Activated CD8-positive, alpha-beta memory T cell treated with anti-CD3 and anti-CD28 coated beads for 36 hours (primary cell): Measurements from ENCODE around the gene RNF223. TPM values are rescaled to one million over a fixed set of nuclear protein-coding genes. Genes with fewer than 3 reads are reported as not detected.

Experiments used
- CTCF ChIA-PET: fragments of 350-600 bp; sonication (Branson Sonifier 250); formaldehyde crosslinking; loops from one replicate; lab custom pipeline; 2021; ENCODE audit warnings: antibody characterized with exemption; lab: Charles Lee
- POLR2A ChIA-PET: fragments of 350-600 bp; sonication (Branson Sonifier 250); formaldehyde crosslinking; loops from one replicate; lab custom pipeline; 2021; ENCODE audit warnings: antibody characterized with exemption; lab: Charles Lee
- total RNA-seq, 2 experiments: library from RNA; stranded (reverse); gene quantifications; one replicate each; pipeline ENCODE4 v1.2.3, GENCODE V29; 2021

Gene RNF223
- total RNA-seq, result not detected

DNA sequence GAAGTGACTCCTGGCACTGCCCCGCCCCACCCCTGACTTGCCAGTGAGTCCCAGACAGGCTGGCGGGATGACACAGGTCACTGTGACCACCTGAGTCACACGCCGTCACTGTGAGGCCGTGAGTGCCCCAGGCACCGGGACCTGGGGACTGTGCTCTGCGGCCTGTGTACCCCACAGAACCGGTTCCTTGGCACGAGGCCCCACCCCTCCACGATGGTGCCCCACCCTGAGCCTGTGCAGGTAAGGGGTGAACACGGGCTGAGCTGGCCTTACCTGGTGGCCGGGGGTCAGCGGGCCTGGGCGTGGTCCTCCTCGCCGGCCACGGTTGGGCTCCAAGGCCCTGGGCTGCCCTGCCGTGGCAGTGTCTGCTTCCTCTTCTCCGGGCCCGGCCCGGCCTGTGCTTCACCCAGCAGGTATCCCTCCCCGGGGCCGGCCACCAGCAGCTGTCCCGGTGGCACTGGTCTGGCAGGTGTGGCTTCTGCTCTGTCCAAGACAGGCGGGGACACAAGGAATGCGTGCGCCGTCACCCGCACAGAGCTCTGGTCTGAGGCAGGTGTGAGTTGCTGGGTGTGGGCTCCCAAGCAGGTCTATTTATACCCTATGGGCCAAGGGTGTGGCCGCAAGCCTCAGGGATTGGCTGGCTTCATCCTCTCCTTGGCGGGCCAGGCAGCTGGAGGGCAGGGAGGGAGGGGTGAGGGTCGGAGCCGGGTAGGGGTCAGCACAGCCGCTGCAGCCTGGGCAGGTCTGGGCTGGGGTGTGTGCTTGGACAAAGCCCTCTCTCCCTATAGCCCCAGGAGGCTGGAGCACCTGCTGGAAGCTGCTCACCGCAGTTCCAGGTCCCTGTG, at the start of gene RNF223:
Gene RNF223, minus strand, starts transcription at position 564 of the 845 bp plus-strand sequence. CDS start 1,740 bp downstream, outside the sequence.
- ChIA-PET CTCF (interaction anchor here (1.5 kb wide), 1 partner anchor 10 kb away, joined by 3 read pairs; no protein-coding TSS in a partner anchor), POLR2A (no interaction called here)

DNA sequence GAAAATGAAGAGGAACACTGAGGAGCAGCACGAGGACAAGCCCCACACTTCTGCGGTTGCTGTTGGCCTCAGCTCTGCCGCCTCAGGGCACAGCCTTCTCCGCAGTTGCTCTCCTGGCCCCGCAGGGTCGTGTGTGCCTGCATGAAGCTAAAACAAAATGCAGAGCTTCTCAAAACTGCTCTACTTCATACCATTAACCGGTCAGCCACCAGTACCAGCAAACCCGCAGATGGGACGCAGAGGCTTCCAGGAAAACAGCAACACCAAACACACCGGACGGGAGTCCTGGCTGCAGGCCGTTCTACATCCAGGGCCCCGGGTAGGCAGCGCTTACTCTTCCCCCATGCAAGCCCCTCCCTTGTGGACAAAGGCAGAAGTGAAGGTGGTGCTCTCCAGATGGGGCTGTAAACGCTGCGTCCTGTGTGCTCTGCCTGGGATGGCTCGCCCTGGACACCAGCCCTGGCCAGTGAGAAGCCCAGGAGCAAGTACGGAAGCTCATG, 48.9 kb upstream of the RNF223 start:
- CTCF ChIA-PET, result interaction anchor here (0.6 to 4.5 kb wide), 29 partner anchors 9 to 213 kb away, joined by 3 to 41 read pairs (median 5); partner anchors contain the start of genes B3GALT6, C1QTNF12, SDF4 and TNFRSF18
- POLR2A ChIA-PET, result interaction anchor here (0.6 to 1.6 kb wide), 2 partner anchors 50 to 91 kb away, joined by 3 to 4 read pairs; partner anchors contain the start of gene TNFRSF4

DNA sequence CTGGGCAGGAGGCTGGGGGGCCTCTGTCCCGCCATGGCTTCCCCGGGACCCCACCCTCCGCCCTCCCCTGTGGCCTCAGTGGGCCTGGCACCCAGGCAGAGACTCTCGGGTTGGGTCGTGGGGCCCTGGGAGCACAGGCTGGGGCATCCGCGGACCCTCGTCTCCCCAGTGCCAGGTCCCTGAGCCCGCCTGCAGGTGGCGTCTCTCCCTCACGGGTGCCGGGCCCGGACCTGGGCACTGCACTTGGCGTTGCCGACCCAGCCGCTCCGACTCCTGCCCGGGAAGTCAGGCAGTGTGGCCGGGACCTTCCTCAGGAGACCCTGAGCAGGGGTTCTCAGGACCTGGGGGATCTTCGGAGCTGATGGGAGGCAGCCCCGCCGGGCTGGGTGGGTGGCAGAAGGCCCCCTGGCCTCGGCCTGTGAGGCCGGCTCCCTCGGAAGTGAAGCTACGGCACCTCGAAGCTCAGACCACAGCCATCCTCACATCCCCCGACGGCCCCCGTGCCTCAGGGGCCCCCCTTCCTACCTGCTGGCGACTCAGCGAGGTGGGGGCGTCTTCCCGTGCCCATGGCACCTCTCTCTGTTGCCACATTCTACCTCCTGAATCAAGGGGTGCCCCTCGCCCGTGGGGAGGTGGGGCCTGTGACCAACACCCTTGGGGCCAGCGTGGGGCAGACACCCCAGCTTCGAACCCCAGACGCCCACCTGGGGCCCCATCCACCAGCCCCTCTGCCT, 48.1 kb upstream of the RNF223 start:
- POLR2A ChIA-PET, result interaction anchor here (0.6 to 1.6 kb wide), 2 partner anchors 50 to 92 kb away, joined by 3 to 4 read pairs; partner anchors contain the start of gene TNFRSF4
- CTCF ChIA-PET, result interaction anchor here (0.6 to 4.5 kb wide), 38 partner anchors 9 to 250 kb away, joined by 3 to 41 read pairs (median 5); partner anchors contain the start of genes B3GALT6, C1QTNF12, SDF4 and TNFRSF18

DNA sequence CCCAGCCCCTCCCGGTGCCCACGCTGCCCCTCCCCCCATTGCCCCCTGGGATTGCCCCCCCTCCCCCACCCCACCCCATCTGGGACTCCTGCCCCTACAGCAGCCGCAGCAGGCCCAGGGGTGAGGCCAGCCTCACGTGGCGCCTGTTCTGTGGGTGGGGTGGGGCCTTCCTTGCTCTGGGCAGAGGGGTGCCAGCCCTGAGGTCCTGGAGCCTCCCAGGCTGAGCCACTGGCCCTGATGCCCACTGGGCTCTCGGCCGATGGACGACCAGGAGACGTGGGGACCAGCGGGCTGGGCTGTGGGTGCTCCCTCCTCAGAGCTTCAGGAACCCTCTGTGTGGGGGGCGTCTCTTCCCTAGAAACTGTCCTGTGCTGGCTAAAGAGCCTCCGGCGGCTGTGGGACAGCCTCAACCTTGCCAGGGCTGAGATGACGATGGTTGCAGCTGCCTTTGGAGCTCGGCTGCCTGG, 47.5 kb upstream of the RNF223 start:
- ChIA-PET CTCF (interaction anchor here (0.6 to 4.5 kb wide), 27 partner anchors 8 to 251 kb away, joined by 3 to 41 read pairs (median 5); partner anchors contain the start of genes B3GALT6, SDF4, TNFRSF18 and TNFRSF4), POLR2A (interaction anchor here (1.6 kb wide), 1 partner anchor 92 kb away, joined by 4 read pairs; the partner anchor contains the start of gene TNFRSF4)

DNA sequence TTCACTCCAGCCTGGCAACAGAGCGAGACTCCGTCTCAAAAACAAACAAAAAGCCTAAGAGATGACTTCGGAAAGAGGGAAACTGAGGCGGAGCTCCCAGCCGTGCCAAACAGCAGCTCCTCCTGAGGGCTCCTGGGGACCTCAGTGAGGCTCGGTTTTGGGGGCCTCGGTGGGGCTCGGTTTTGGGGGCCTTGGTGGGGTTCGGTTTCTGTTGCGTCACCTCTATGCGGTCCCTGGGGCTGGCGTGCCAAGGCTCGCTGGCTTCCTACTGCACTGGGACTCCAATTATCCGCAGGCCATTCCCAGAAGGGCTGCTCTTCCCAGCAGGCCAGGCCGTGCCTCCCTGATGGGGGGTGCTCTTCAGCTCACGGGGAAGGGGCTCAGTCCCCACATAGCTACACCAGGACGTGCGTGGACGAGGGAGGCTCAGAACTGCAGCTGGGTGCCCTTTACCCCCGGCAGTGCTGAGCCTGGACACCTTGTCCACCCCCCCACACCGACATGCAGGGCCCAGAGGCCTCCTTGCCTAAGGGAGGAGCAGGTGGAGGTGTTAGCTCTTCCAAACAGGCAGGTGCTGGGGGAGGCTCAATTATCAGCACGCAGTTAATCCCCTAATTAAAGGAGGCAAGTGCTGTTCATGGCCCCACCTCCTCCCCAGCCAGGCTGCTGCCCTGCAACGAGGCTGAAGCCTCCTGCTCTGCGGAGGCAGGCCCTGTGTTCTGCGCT, 46.9 kb upstream of the RNF223 start:
- POLR2A ChIA-PET, result interaction anchor here (0.5 kb wide), 1 partner anchor 137 kb away, joined by 4 read pairs; no protein-coding TSS in a partner anchor
- CTCF ChIA-PET, result interaction anchor here (0.6 to 4.5 kb wide), 17 partner anchors 9 to 170 kb away, joined by 3 to 41 read pairs (median 6); partner anchors contain the start of genes B3GALT6, SDF4, TNFRSF18 and TNFRSF4

DNA sequence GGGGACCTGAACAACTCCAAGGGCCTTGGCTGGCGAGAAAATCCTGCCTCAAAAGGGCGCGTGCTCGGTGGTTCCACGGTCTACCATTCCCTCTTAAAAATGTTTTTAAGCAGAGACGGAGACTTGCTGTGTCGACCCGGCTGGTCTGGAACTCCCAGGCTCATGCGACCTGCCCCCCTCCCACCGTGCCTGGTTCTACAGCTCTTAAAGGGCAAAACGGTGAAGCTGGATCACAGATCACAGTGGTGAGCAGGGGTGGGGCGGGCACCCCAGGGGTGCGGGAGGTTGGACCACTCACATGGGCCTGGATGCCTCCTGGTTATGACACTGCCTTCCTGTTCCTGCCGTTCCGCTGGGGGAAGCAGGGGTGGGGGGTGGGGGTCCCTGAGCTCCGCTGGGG, 46.0 kb upstream of the RNF223 start:
- ChIA-PET CTCF (interaction anchor here (0.7 to 4.5 kb wide), 5 partner anchors 10 to 385 kb away, joined by 3 to 41 read pairs (median 4); no protein-coding TSS in a partner anchor), POLR2A (interaction anchor here (0.5 kb wide), 1 partner anchor 137 kb away, joined by 4 read pairs; no protein-coding TSS in a partner anchor)

DNA sequence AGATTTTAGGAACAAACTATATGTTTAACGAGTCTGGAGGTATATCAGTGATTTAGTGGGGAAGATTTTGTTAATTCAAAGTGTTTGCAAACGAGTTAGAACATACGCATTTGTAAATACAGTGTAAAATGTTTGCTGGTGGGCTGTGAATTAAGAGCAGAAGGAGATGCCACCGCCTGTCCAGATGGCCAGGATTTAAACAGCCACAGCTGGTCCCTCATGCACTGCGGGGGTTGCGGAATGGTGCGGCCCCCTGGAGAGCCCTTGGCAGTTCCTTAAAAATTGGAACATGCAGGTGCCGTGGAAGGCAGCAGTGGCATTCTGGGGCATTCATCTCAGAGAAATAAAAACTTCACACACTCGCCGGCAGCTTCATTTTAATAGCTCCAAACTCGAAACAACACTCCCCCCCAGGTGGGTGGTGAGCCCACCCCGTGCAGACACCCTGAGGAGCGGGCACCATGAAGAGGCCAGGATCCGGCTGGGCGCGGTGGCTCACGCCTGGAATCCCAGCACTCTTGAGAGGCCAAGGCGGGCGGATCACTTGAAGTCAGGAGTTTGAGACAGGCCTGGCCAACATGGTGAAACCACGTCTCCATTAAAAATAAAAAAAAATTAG, 45.3 kb upstream of the RNF223 start:
- ChIA-PET POLR2A (no interaction called here), CTCF (interaction anchor here (0.7 to 4.5 kb wide), 3 partner anchors 115 to 386 kb away, joined by 3 to 41 read pairs (median 4); no protein-coding TSS in a partner anchor)

DNA sequence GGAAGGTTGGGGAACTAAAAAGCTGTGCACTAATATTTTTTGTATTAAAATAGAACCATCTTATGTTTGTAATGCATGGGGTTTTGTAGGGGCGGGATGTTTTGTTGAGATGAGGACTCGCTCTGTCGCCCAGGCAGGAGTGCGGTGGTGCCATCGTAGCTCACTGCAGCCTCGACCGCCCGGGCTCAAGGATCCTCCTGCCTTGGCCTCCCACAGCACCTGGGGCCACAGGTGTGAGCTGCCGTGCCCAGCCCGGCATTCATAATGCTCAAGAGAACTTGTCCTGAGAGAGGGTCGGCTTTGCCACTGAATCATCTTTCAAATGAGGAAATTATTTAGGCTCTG, 44.7 kb upstream of the RNF223 start:
- CTCF ChIA-PET, result interaction anchor here (2.4 kb wide), 1 partner anchor 172 kb away, joined by 6 read pairs; no protein-coding TSS in a partner anchor
- POLR2A ChIA-PET, result no interaction called here

DNA sequence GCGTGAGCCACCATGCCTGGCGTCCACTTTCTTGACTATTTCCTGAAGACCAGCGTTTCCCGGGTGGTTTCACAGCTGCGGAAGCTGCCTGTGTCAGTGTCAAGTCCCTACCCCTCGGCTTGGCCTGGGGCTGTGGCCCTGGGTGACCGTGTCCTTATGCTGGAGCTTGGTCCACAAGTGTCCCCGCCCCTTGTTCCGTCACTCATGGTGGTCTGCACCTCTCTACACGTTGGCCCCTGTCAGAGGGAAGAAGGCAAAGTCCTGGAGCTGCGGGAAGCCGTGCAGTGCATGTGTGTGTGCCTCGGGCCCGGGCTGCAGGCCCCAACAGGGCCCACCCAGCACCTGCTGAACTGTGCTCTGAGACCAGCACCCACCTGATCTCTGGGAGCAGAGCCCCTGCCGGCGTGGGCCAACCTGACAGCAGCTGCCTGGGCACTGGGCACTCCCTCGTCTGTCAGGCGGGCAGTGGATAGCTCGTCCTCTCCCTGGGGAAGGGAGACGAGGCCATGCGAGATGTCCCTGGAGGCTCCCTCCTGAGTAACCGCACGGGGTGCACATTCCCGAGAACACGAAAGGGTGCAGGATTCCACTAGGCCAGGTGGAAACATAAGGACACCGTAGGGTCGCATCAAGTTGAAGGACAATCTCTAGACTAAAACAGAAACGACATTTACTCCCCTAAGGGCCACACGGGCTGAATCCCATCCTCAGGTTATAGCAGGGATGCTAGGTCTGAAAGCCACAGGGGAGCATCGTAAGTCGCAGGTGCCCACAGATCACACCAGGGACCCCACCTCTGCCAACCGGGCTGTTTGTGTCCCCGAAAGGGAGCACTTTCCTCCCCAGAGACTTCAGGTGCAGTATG, 44.1 kb upstream of the RNF223 start:
- ChIA-PET POLR2A (no interaction called here), CTCF (interaction anchor here (2.4 kb wide), 1 partner anchor 172 kb away, joined by 6 read pairs; no protein-coding TSS in a partner anchor)

DNA sequence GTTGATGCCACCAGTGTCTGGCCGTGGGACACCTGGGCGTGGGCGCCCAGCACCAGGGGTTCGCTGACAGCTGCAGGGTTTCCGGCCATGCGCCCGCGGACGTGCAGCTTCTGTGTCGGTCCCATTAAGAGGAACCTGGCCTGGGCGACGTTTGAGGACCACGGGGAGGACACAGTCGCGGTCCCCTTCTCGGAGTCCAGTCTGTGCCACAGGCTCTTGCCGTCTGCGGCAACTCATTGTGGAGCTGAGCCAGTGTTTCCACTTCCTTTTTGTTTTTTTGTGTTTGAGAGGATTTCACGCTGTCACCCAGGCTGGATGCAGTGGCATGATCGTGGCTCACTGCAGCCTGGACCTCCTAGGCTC, 43.3 kb upstream of the RNF223 start:
- POLR2A ChIA-PET, result no interaction called here
- CTCF ChIA-PET, result interaction anchor here (1.3 to 2.4 kb wide), 2 partner anchors 173 to 174 kb away, joined by 3 to 6 read pairs; no protein-coding TSS in a partner anchor

DNA sequence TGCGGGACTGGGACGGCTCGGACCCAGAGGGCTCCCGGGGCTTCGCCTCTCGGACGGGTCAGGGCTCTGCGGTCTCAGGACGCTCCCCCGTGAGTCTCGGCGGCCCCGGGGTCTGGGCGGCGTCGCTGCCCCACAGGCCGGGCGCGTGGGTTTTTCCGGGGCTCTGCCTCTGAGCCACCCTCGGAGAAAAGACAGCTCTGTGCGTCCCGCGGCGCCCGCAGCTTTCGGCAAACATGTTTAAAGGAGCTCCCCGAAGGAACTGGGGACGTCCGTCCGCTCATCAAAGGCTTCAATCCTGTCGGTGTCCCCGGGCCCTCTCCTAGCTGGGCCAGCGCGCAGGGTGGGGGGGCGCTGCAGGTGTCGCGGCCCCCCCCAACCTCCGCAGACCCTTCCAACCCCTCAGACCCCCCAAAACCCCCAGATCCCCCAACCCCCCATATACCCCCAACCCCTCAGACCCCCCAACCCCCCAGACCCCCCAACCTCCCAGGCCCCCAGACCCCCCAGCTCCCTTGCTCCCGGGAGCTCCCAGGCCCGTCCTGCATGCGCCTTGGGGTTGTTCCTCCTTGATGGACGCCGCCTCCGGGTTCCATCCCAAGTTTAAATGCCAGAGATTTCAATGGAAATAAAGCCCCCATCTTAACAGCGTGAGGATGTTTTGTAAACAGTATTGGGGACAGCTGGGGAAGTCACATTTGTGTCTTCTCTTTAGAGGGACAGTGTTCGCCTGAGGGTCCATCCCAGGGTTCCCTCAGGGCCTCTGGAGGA, 42.8 kb upstream of the RNF223 start:
- POLR2A ChIA-PET, result no interaction called here
- CTCF ChIA-PET, result interaction anchor here (1.0 to 2.4 kb wide), 3 partner anchors 79 to 175 kb away, joined by 3 to 6 read pairs (median 4); no protein-coding TSS in a partner anchor

DNA sequence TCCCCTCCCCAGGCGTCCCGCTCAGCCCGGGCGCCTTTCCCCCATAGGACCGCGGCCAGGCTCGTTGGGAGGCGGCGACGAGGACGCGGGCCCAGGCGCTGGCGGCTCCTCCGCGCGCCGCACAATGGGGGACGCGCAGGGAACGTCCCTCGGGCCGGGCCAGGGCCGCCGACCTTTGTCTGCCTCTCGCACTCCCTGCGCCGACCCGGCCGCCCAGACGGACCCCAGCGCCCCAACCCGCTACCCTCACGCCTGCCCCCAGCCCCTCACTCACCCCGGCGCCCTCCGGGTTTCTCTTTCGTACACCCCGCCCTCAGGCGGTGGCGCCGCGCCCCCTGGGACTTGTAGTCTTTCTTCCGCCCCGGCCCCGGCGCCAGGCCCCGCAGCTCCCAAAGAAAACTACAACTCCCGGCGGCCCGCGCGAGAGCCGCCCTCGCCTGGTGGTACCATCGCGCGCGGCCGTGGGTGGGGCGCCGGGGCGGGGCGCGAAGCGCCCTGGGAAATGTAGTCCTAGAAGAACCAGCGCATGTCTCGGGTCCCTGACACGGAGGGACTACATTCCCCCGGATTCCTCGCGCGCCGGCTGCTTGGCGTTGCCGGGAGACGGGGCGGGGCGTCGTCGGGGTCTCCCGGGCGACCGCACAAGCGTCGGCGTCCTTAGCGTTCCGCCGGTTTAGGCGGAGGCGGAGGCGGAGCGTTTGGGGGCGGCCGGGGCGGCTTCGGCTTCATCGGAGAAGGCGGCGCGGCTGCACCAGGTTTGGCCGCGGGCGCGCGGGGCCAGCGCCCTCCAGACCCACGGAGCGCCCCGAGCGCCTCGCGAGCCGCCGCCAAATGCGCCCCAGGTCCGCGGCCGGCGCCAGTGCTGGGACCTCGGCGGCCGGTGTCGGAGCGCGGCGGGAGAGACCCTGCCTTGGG, 41.9 kb upstream of the RNF223 start, which contains the start of gene C1orf159:
Gene C1orf159, minus strand, starts transcription at position 304 of the 915 bp plus-strand sequence. CDS start 24,546 bp downstream, outside the sequence.
- CTCF ChIA-PET, result interaction anchor here (1.0 to 1.3 kb wide), 3 partner anchors 9 to 176 kb away, joined by 3 to 4 read pairs (median 3); no protein-coding TSS in a partner anchor
- POLR2A ChIA-PET, result interaction anchor here (0.6 to 0.8 kb wide), 2 partner anchors 22 to 90 kb away, joined by 3 read pairs; no protein-coding TSS in a partner anchor

DNA sequence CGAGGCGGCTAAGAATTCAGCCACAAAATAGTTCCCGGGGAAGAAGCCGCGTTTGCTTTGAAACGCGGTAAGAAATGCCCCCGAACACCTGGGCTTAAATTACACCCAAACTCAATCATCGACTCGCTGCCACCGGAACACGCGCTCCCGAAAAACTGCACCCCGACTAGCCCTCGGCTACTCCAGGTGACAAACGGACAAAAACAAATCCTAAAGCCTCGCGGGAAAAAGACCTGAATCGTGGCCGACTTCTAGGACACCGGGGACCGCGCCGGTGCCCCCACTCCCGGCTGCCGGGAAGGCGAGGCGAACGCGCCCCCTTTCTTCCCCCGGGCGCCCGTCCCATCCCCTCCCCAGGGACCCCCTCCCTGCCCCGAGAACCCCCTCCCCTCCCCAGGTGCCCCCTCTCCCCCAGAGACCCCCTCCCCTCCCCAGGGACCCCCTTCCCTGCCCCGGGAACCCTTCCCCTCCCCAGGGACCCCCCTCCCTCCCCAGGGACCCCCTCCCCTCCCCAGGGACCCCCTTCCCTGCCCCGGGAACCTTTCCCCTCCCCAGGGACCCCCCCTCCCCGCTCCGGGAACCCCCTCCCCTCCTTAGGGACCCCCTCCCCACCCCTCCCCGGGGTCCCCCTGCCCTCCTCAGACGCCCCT, 41.2 kb upstream of the RNF223 start:
- CTCF ChIA-PET, result interaction anchor here (1.0 to 1.7 kb wide), 2 partner anchors 8 to 102 kb away, joined by 3 read pairs; partner anchors contain the start of gene ISG15
- POLR2A ChIA-PET, result interaction anchor here (0.6 to 0.8 kb wide), 2 partner anchors 21 to 91 kb away, joined by 3 read pairs; no protein-coding TSS in a partner anchor

DNA sequence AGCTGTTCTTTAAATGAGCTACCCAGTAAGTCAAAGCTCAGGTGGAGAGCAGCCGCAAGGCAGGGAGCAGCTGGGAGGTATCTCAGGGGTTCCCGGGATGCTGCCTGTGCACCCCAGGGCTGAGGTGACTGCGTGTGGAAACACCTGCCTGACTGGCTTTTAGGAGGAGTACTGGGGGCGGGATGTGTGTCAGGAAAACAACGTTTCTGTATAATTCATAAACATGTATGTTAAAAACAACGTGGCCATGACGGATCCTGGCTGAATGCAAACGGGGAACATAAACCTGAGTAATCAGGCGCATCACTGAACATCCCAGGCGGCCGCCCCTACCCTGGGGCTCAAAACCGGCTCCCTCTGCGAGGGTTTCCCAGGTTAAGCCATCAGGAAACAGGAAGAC, 40.3 kb upstream of the RNF223 start:
- ChIA-PET CTCF (interaction anchor here (0.6 to 1.7 kb wide), 4 partner anchors 8 to 187 kb away, joined by 3 to 5 read pairs (median 3); partner anchors contain the start of gene ISG15), POLR2A (no interaction called here)
